Activated B cell treated with CpG ODN at 0.5 μM for 24 hours (primary cell): ENCODE results near the gene BCORL1. TPM values are rescaled to one million over a fixed set of nuclear protein-coding genes. Genes with fewer than 3 reads are reported as not detected.
A peak's percentile ranks its signal among the peaks of the same experiment; 100 is the strongest.

Experiments used
- ATAC-seq: fragments of 200-7000 bp; cut with Tn5 transposase; one replicate; pipeline ENCODE4 v1.10.0; 2021; ENCODE audit warnings: low read depth, mild to moderate bottlenecking, moderate library complexity
- CTCF ChIA-PET: fragments of 350-600 bp; sonication (Branson Sonifier 250); formaldehyde crosslinking; loops from one replicate; lab custom pipeline; 2021; ENCODE audit warnings: antibody characterized with exemption; lab: Charles Lee
- POLR2A ChIA-PET: fragments of 350-600 bp; sonication (Branson Sonifier 250); formaldehyde crosslinking; loops from one replicate; lab custom pipeline; 2021; ENCODE audit warnings: antibody characterized with exemption; lab: Charles Lee
- DNase-seq: peaks from one replicate; pipeline ENCODE4 v3.0.0; 2022
- H3K27ac Mint-ChIP-seq: one replicate; pipeline ENCODE4 v1.8.0; 2020; ENCODE audit warnings: mixed read lengths
- H3K27me3 Mint-ChIP-seq: one replicate; pipeline ENCODE4 v1.8.0; 2021; ENCODE audit warnings: mixed read lengths
- H3K36me3 Mint-ChIP-seq: one replicate; pipeline ENCODE4 v1.8.0; 2021; ENCODE audit warnings: low read depth, mixed read lengths
- H3K4me1 Mint-ChIP-seq: one replicate; pipeline ENCODE4 v1.8.0; 2021; ENCODE audit warnings: mixed read lengths
- H3K4me3 Mint-ChIP-seq: one replicate; pipeline ENCODE4 v1.8.0; 2020; ENCODE audit warnings: mild to moderate bottlenecking, mixed read lengths
- H3K9me3 Mint-ChIP-seq: one replicate; pipeline ENCODE4 v1.8.0; 2020; ENCODE audit warnings: mixed read lengths
- CTCF ChIP-seq: fragments of 200-600 bp; IDR thresholded peaks from one replicate; pipeline ENCODE4 v1.8.0; 2022; ENCODE audit warnings: antibody characterized with exemption, mild to moderate bottlenecking
- intact Hi-C: fragments of 100-400 bp; cut with micrococcal nuclease; formaldehyde crosslinking; loops from one replicate; pipeline ENCODE4 v1.15.1; 2024
- total RNA-seq: library from RNA; stranded (reverse); gene quantifications from 2 replicates; pipeline ENCODE4 v1.2.3, GENCODE V29; 2022

The BCORL1 gene
- total RNA-seq, 1 donor from 2014 or later: 8.0 TPM

GRCh38 chrX:130084631-130085237 lies 102.3 kb downstream of the BCORL1 start:
- DNase-seq (no peak), ATAC-seq (peak; percentile 40)
- intact Hi-C loops: loop anchor here (1.0 to 2.0 kb wide), 3 partner anchors 8 to 99 kb away; partner anchors contain the start of gene RAB33A
- ChIA-PET POLR2A (interaction anchor here (0.5 to 4.4 kb wide), 12 partner anchors 8 to 153 kb away, joined by 3 to 37 read pairs (median 5); partner anchors contain the start of genes AIFM1, ELF4 and RAB33A), CTCF (interaction anchor here (1.4 to 1.6 kb wide), 2 partner anchors 25 to 36 kb away, joined by 3 to 15 read pairs; no protein-coding TSS in a partner anchor)
- peak overlapping the region; percentile 89 for H3K27ac Mint-ChIP-seq
- peaks cover 75% of the 10 kb centered on the region for H3K4me1 Mint-ChIP-seq
- no peak for TF ChIP-seq CTCF
- H3K4me3 Mint-ChIP-seq: peak overlapping the region; percentile 75
- H3K9me3 Mint-ChIP-seq: no peaks in the 10 kb centered on the region
- no peaks in the 10 kb centered on the region for H3K27me3 Mint-ChIP-seq
- peaks cover 4% of the 10 kb centered on the region for H3K36me3 Mint-ChIP-seq

GRCh38 chrX:130085551-130086446 lies 103.4 kb downstream of the BCORL1 start:
- ChIA-PET CTCF (interaction anchor here (1.4 kb wide), 1 partner anchor 23 kb away, joined by 3 read pairs; no protein-coding TSS in a partner anchor), POLR2A (interaction anchor here (1.1 to 4.4 kb wide), 6 partner anchors 9 to 155 kb away, joined by 3 to 37 read pairs (median 6); partner anchors contain the start of genes ELF4 and RAB33A)
- intact Hi-C loops: loop anchor here (2.0 kb wide), 1 partner anchor 85 kb away; the partner anchor contains the start of gene RAB33A
- Mint-ChIP-seq H3K4me1 (peaks cover 80% of the 10 kb centered on the region), H3K36me3 (no peaks in the 10 kb centered on the region), H3K4me3 (peak overlapping the region; percentile 75), H3K9me3 (no peaks in the 10 kb centered on the region), H3K27me3 (no peaks in the 10 kb centered on the region), H3K27ac (peak overlapping the region; percentile 89)
- no peak for TF ChIP-seq CTCF
- DNase-seq: no peak
- ATAC-seq: no peak

GRCh38 chrX:130086447-130087206 lies 104.2 kb downstream of the BCORL1 start:
- H3K36me3 Mint-ChIP-seq: no peaks in the 10 kb centered on the region
- CTCF ChIA-PET: interaction anchor here (1.4 kb wide), 1 partner anchor 23 kb away, joined by 3 read pairs; no protein-coding TSS in a partner anchor
- no peaks in the 10 kb centered on the region for H3K9me3 Mint-ChIP-seq
- peak overlapping the region; percentile 89 for H3K27ac Mint-ChIP-seq
- DNase-seq: no peak
- H3K4me3 Mint-ChIP-seq: peak overlapping the region; percentile 62
- peaks cover 78% of the 10 kb centered on the region for H3K4me1 Mint-ChIP-seq
- POLR2A ChIA-PET: interaction anchor here (1.0 to 4.4 kb wide), 3 partner anchors 22 to 79 kb away, joined by 3 to 37 read pairs (median 35); partner anchors contain the start of genes AIFM1 and ELF4
- ATAC-seq: peak; percentile 38
- no peak for TF ChIP-seq CTCF
- intact Hi-C loops: no loop called here
- no peaks in the 10 kb centered on the region for H3K27me3 Mint-ChIP-seq

GRCh38 chrX:130090364-130090763 lies 107.9 kb downstream of the BCORL1 start:
- DNase-seq (no peak), ATAC-seq (no peak)
- CTCF ChIA-PET: no interaction called here
- H3K4me1 Mint-ChIP-seq: peaks cover 72% of the 10 kb centered on the region
- peak overlapping the region; percentile 53 for H3K4me3 Mint-ChIP-seq
- H3K27me3 Mint-ChIP-seq: no peaks in the 10 kb centered on the region
- no peak for TF ChIP-seq CTCF
- H3K36me3 Mint-ChIP-seq: peaks cover 1% of the 10 kb centered on the region
- POLR2A ChIA-PET: no interaction called here
- H3K27ac Mint-ChIP-seq: peak overlapping the region; percentile 85
- intact Hi-C loops: no loop called here
- H3K9me3 Mint-ChIP-seq: no peaks in the 10 kb centered on the region
